ENCODE measurements around the gene FBN1.

Gene FBN1

GRCh38 chr15:48466820-48467219 is 178.7 kb downstream of the FBN1 start:
- no peaks in the 10 kb centered on the region for H3K27me3 ChIP-seq (ENCODE audit: insufficient read depth, poor library complexity, severe bottlenecking)
- H3K36me3 ChIP-seq (ENCODE audit: low read depth) = peaks cover 13% of the 10 kb centered on the region
- no peak for TF ChIP-seq CTCF (IDR thresholded peaks at IDR 0.05; ENCODE audit: poor library complexity, severe bottlenecking)
- no peak overlapping the region for H3K4me3 ChIP-seq (ENCODE audit: severe bottlenecking)
- H3K27ac ChIP-seq (ENCODE audit: poor library complexity, severe bottlenecking) = no peak overlapping the region
- DNase-seq (ENCODE audit: low spot score) = no peak
- ATAC-seq (ENCODE audit: low read depth) = no peak
- H3K4me1 ChIP-seq (ENCODE audit: insufficient read depth, poor library complexity, severe bottlenecking) = no peaks in the 10 kb centered on the region
- H3K9me3 ChIP-seq (ENCODE audit: severe bottlenecking) = no peaks in the 10 kb centered on the region

GRCh38 chr15:48466079-48466478 is 179.4 kb downstream of the FBN1 start:
- H3K9me3 ChIP-seq (ENCODE audit: severe bottlenecking) = no peaks in the 10 kb centered on the region
- no peak for DNase-seq (ENCODE audit: low spot score)
- no peak overlapping the region for H3K27ac ChIP-seq (ENCODE audit: poor library complexity, severe bottlenecking)
- no peak for ATAC-seq (ENCODE audit: low read depth)
- no peaks in the 10 kb centered on the region for H3K4me1 ChIP-seq (ENCODE audit: insufficient read depth, poor library complexity, severe bottlenecking)
- H3K27me3 ChIP-seq (ENCODE audit: insufficient read depth, poor library complexity, severe bottlenecking) = no peaks in the 10 kb centered on the region
- H3K4me3 ChIP-seq (ENCODE audit: severe bottlenecking) = no peak overlapping the region
- H3K36me3 ChIP-seq (ENCODE audit: low read depth) = peaks cover 8% of the 10 kb centered on the region; the same call in 1 of the 2 replicates
- no peak for TF ChIP-seq CTCF (IDR thresholded peaks at IDR 0.05; ENCODE audit: poor library complexity, severe bottlenecking)

GRCh38 chr15:48465410-48465809 is 180.1 kb downstream of the FBN1 start:
- Histone ChIP-seq H3K4me3 (ENCODE audit: severe bottlenecking) (no peak overlapping the region), H3K36me3 (ENCODE audit: low read depth) (peaks cover 8% of the 10 kb centered on the region; the same call in 1 of the 2 replicates)

GRCh38 chr15:48463366-48463880 is 182.1 kb downstream of the FBN1 start:
- DNase-seq (ENCODE audit: low spot score) (no peak), ATAC-seq (ENCODE audit: low read depth) (no peak)
- H3K9me3 ChIP-seq (ENCODE audit: severe bottlenecking) = no peaks in the 10 kb centered on the region
- peaks cover 7% of the 10 kb centered on the region for H3K4me1 ChIP-seq (ENCODE audit: insufficient read depth, poor library complexity, severe bottlenecking)
- no peak overlapping the region for H3K27ac ChIP-seq (ENCODE audit: poor library complexity, severe bottlenecking)
- H3K4me3 ChIP-seq (ENCODE audit: severe bottlenecking) = no peak overlapping the region
- H3K27me3 ChIP-seq (ENCODE audit: insufficient read depth, poor library complexity, severe bottlenecking) = no peaks in the 10 kb centered on the region
- TF ChIP-seq CTCF (IDR thresholded peaks at IDR 0.05; ENCODE audit: poor library complexity, severe bottlenecking) = no peak
- H3K36me3 ChIP-seq (ENCODE audit: low read depth) = peaks cover 8% of the 10 kb centered on the region; the same call in 1 of the 2 replicates

More at GRCh38 chr15:48465410-48465809, 180.1 kb downstream of the FBN1 start:
- DNase-seq (ENCODE audit: low spot score) (no peak), ATAC-seq (ENCODE audit: low read depth) (no peak)
- Histone ChIP-seq H3K27me3 (ENCODE audit: insufficient read depth, poor library complexity, severe bottlenecking) (no peaks in the 10 kb centered on the region), H3K9me3 (ENCODE audit: severe bottlenecking) (no peaks in the 10 kb centered on the region), H3K4me1 (ENCODE audit: insufficient read depth, poor library complexity, severe bottlenecking) (peaks cover under 1% of the 10 kb centered on the region), H3K27ac (ENCODE audit: poor library complexity, severe bottlenecking) (no peak overlapping the region)
- TF ChIP-seq CTCF (IDR thresholded peaks at IDR 0.05; ENCODE audit: poor library complexity, severe bottlenecking) = no peak

- Histone ChIP-seq H3K27ac (ENCODE audit: poor library complexity, severe bottlenecking) (no peak overlapping the region), H3K9me3 (ENCODE audit: severe bottlenecking) (no peaks in the 10 kb centered on the region), H3K27me3 (ENCODE audit: insufficient read depth, poor library complexity, severe bottlenecking) (no peaks in the 10 kb centered on the region), H3K36me3 (ENCODE audit: low read depth) (peaks cover 12% of the 10 kb centered on the region), H3K4me1 (ENCODE audit: insufficient read depth, poor library complexity, severe bottlenecking) (peaks cover 7% of the 10 kb centered on the region), H3K4me3 (ENCODE audit: severe bottlenecking) (no peak overlapping the region)
- TF ChIP-seq CTCF (IDR thresholded peaks at IDR 0.05; ENCODE audit: poor library complexity, severe bottlenecking) = no peak
- DNase-seq (ENCODE audit: low spot score) = no peak
- no peak for ATAC-seq (ENCODE audit: low read depth)
Observed at GRCh38 chr15:48462688-48463087, 182.8 kb downstream of the FBN1 start.
